ENCODE measurements around the gene TSKS. TPM values are rescaled to one million over a fixed set of nuclear protein-coding genes. Genes with fewer than 3 reads are reported as not detected.

TSKS gene
- polyA plus RNA-seq, 12 donors = 0.14 to 1.4 (median 0.50) TPM; not detected in 2

DNA sequence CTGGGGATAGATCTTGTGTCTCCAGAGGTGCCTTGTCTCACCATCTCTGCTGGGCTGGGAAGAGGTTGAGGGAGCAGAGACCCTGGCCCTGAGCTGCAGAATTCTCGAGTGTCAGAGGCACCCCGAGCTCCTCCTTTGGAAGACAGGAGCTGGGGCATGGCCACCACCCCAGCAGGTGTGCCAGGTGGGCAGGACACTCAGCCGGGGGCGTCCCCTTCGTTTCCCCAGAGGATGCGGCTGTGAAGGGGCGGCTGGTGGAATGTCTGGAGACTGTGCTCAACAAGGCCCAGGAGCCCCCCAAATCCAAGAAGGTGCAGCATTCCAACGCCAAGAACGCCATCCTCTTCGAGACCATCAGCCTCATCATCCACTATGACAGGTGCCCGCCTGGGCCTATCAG lies 35.5 kb upstream of the TSKS start:
- DNase-seq = no peak

DNA sequence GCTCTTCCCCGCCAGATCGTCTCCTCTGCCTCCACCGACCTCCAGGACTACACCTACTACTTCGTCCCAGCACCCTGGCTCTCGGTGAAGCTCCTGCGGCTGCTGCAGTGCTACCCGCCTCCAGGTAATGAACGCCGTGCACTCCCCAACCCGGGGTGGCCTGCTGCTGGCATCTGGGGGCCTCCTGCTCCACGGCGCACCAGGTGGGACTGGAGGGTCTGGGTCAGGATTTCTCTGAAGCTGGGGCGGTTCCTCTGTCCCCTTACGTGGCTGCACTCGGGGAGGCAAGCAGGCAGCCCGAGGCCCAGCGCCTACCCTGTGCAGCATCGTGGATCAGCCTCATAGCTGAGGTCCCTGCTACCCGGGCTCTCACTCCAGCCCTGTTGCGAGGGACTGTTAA lies 32.5 kb upstream of the TSKS start:
- DNase-seq = no peak

DNA sequence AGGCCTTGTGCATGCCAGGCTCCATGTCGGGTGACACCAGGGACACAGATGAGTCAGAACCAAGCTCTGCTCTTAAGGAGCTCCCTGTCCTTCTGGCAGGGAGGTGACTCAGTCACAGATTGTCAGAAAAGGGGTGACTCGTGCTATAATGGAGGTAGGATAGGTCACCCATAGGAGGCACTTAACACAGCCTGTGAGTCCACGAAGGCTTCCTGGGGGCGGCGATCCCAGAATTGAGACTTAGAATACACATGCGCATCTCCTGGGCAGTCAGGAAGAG lies 30.4 kb upstream of the TSKS start:
- DNase-seq = no peak

DNA sequence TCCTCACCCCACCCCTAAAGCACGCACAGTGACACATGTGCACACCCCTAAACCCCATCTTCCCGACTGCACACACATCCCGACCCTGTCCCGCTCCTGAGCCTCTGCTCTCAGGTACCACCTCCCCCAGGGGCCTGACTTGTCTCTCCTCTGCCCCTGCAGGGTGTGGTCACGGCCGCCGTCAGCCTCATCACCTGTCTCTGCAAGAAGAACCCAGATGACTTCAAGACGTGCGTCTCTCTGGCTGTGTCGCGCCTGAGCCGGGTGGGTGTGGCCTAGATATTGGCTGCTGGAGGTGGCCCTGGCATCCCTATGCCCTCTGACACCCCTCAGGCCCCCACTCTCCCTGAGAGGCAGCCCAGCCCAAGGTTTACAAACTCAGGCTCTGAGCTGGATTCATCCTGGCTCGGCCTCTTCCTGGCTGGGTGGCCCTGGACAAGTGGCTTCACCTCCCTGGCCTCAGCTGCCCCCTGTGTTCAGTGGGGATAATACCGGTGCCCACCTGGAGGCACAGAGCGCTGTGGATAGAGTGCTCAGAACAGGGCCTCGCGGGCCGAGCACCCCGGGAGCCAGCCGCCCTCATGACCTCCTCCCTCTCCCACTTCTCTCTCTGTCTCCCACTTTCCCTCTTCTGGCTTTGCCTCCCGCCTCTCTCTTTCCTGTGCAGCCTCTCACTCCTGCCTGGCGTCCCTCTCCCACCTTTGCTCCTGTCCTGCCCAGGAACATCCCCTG lies 29.9 kb upstream of the TSKS start:
- no peak for DNase-seq

DNA sequence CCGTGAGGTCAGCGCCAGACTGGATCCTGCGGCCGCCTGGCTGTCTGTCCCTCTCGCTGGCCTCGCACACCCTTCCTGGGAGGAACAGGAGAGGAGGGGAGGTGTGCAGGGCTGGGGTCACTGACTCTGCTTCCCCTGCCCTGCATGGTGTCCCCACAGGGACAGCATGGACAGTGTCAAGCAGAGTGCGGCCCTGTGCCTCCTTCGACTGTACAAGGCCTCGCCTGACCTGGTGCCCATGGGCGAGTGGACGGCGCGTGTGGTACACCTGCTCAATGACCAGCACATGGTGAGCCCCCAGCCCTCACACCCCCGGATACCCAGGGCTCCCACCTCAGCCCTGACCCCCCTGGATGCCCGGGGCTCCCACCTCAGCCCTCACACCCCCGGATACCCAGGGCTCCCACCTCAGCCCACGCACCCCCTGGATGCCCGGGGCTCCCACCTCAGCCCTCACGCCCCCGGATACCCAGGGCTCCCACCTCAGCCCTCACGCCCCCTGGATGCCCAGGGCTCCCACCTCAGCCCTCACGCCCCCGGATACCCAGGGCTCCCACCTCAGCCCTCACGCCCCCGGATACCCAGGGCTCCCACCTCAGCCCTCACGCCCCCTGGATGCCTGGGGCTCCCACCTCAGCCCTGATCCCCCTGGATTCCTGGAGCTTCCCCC lies 28.8 kb upstream of the TSKS start:
- no peak for DNase-seq

DNA sequence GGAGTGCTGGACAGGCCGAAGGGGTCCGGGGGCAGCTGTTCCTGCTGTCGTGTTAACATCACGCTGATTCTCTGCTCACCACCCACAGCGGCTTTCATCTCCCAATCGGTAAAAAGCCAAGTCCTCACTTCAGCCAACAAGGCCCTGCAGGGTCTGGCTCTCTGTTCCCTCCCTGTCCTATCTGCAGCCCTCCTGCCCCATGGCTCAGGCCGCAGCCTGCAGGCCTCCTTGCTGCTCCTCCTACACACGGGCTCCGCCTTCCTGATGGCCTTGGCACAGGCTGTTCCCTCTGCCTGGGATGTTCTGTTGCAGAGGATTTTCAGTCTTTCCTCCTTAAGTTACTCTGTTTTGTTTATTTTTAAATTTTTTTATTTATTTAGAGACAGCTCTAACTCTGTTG lies 27.8 kb upstream of the TSKS start:
- no peak for DNase-seq

DNA sequence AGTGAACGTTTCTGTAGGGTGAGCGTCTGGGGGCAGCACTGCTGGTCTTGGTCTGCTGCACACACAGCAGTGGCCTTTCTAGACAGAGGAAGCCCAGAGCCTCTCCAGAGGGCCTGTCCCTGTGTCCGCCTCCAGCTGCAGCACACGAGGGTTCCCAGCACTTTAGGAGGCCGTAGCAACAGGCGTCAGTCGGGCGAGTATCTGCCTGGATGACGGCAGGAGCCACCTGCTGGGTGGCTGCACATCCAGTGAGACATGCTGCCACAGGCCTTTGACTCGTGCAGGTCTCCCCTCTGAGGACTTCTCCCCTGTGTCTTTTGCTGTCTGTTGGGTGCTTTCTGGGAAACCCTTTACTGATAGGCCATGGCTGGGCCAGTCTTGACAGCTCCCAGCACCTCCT lies 25.8 kb upstream of the TSKS start:
- DNase-seq = no peak

DNA sequence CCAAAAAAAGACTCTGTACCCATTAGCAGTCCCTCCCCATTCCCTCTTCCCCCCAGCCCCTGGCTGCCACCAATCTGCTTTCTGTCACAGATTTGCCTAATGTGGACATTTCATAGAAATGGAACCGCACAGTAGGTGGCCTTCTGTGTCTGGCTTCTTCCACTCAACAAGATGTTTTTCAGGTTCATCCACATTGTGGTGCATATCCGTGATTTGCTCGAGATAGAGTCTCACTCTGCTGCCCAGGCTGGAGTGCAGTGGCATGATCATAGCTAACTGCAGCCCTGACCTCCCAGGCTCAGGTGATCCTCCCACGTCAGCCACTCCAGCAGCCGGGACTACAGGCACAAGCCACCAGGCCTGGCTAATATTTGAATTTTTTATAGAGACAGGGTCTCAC lies 24.6 kb upstream of the TSKS start:
- DNase-seq = no peak

DNA sequence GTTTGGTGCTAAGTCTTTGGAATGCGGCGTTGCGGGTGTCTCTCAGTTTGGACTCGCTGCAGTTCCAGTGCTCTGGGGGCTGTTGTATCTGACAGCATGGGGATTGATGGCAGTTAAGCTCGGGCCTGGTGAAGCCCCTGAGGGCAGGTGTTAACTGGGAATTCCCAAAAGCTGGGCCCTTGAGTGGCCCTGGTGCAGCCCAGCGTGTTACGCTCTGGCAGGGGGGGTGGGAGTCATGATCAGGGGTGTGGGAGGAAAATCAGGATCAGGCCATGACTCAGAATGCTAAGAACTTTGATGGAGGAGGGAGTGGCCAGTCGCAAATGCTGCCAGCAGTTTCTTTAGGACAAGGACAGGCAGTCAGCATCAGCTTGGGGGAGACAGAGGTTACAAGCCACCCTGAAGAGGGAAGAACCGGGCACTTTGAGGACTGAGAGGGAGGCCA lies 23.3 kb upstream of the TSKS start:
- no peak for DNase-seq

DNA sequence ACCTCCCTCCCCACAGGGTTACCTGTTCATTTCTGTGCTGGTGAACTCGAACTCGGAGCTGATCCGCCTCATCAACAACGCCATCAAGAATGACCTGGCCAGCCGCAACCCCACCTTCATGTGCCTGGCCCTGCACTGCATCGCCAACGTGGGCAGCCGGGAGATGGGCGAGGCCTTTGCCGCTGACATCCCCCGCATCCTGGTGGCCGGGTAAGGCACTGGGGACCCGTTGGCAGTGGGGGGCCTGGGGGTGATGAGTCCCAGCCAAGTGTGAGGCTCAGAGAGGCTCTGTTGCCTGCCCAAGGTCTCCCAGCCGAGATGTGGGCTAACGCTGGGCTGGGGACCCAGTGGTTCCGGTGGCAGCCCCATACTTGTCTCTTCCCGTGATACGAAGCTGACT lies 19.4 kb upstream of the TSKS start:
- no peak for DNase-seq

DNA sequence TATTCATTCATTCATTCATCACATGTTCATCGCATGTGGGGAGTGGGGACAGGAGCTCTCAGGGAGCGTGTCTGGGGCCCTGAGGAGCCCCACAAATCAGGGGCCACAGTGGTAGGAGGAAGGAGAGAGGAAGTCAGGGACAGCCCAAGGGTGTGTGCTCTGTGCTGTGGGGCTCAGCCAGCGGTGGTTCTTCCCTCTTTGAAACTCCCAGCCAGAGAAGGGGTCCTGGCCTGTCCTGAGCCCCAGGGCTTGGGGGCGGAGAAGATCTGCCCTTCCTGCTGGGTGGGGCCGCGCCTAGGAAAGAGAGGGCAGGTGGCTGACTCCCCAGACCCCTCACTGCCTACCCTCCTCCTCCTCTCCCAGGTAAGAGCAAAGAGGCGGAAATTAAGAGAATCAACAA lies 18.3 kb upstream of the TSKS start:
- no peak for DNase-seq

DNA sequence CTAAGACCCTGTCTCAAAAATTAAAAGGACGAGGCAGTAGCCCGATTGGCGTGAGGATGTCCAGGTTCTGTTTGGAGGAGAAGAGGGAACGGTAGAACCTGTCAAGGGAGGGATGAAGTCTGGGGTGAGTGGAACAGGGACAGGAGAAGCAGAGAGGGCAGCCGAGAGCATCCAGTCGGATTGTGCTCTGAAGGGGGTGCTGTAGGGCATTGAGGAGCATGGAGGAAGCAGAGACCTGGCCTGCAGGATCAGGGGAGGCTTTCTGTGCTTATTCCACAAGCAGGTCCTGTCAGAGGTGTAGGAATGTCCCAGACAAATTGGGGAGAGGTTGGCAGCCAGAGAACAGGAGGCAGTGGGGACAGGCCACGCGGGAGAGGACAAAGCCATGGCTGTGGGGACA lies 17.8 kb upstream of the TSKS start:
- no peak for DNase-seq

DNA sequence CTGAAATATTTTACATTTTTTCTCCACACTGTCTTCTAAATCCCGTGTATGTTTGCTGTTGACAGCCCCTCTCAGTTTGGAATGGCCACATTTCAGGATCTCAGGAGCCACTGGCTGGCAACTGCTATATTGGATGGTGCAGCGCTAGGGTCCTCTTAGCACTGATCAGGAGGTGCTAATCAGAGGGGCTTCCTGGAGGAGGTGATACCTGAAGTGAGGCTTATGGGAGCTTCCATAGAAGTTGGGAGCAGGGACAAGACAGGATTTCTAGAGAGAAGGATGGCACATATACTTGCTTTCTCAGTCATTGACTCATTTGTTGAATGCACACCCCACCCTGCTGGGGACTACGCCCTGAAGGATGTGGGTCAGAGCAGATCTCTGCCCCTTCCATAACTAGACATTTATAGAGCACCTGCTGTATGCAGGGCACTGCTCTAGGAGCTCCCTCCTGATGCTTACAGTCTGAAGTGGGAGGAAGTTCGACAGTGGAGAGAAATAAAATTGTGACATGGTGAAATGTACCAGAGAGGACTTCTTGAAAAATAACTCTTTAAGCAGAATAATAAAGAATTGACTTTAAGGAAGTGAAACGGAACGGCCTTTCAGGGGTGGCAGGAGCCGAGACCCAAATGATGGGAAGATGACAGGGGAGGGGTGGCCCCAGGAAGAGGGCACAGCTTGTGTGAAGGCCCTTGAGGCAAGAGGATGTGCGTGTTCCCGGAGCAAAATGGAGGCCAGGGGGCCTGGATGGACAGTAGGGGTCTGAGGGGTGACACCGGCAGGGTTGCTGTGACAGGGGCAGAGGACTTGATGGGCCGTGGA lies 16.8 kb upstream of the TSKS start:
- no peak for DNase-seq

DNA sequence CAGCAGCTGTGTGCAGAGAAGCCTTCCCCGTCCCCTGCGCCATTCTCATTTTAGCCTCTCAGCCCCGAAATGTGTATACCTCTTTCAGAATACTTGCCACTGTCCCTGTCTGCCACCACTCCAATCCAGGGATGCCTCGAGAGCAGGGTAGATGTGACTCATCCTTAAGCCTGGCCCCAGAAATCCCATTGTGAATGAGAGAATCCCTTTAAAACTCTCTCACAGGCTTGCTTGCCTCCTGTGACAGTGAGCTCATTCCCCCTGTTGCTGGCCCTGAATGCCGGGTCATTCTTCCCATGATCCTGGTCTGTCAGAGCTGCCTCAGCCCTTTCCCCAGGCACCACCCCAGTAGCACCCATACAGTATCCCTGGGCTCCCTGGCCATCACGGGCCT lies 13.3 kb upstream of the TSKS start:
- DNase-seq = no peak

DNA sequence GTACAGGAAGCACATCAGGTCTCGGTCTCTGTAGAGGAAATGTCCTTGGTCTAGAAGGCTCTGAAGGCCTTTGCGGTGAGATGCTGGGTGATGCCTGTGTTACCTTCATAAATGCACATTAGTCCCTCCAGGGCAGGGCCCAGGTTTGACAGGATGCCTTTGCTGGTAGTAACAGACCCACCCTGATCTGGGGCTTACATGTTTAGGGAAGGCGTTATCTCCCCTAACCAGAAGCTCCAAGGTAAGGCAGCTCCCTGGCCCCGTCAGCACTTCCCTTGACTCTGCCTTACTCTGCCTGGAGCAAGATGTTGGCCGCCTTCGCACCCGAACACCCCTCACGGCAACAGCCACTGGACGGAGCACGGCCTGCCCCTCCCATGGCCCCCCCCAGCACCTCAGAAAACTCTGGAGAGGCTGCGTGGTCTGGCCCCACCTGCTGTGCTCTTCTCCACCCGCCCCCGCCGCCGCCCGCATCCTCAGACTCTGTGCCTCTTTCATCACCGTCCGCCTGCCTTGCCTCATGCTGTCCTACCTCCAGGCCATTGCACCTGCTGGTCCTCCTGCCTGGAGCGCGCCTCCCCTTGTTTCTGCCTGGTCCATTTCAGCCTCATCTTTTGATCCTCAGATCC lies 12.8 kb upstream of the TSKS start:
- no peak for DNase-seq

DNA sequence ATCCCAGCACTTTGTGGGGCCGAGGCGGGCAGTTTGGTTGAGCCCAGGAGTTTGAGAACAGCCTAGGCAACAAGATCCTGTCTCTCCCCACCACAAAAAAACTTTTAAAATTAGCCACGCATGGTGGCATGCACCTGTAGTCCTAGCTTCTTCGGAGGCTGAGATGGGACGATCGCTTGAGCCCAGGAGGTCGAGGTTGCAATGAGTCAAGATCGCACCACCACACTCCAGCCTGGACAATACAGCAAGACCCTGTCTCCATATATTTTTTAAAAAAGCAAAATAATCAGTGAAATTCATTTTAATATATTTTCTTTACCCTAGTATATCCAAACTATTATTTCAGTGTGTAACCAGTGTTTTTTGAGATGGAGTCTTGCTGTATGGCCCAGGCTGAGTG lies 11.9 kb upstream of the TSKS start:
- DNase-seq = no peak

DNA sequence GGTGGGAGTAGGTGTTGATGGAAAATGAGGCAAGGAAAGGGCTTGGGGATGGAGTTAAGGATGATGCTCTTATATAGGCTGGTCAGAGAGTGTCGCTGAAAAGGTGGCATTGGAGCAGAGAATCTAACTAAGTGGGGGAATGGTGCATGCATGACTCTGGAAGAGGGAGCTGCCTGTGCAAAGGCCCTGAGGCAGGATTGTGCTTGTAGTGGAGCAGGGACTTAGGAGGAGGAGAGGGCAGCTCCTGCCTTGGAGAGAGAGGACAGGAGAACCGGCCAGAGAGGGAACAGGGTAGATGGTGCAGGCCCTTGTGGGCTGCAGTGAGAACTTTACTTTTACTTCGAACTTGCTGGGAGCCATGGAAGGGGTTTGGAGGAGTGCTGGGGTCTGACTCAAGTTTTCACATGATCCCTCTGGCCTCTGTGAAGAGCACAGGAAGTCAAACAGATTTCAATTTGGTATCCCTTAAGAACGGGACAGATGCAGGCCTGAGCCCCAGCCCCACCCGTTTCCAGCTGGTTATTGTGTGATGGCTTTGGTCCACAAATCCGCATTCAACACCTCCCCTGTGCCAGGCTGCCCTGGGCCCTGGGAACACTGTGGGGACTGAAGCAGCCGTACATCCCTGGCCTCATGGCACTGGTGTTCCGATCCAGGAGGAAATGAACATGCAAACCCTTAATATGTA lies 10.7 kb upstream of the TSKS start:
- DNase-seq = no peak

DNA sequence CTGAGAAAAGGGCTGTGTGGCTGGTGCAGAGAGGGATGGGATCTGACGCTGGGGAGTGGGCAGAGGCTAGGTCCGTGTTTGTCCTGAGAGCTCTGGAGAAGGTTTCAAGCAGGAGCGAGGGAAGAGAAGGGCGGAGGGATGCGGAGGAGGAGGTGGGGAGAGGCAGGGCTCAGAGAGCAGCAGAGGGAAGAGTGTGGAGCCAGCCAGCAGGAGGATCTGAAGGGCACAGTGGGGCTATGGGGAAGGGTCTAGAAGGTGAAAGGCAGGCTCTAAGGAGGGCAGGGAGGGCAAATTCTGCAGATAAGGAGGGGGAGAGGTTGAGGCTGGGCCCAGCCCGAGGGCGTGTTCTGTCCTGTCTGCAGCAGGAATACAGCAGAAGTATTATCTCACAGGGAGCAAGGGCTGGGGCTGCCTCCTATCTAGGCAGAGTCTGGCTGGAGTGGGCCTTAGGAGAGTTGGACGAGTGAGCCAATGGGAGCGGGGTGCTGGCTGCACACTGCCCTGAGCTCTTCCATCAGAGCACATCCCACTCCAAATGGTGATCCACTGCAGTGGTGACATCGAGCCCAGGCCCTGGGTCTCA lies 9.8 kb upstream of the TSKS start:
- DNase-seq = no peak

DNA sequence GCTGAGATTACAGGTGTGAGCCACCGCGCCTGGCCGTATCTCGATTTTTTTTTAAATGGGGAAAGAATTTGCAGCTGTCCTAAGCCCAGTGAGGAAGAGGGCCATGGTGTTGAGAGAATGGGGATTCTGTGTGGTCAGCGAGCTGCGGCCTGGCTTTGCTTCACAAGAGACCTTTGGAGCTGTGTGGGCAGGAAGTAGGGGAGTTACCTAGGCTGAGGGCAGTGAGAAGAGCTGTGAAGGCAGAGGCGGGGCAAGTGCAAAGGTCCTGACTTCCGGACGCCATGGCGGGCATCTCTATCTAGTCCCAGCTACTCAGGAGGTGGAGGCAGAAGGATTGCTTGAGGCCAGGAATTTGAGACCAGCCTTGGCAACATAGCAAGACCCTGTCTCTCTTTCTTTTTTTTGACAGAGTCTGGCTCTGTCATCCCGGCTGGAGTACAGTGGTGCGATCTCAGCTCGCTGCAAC lies 8.6 kb upstream of the TSKS start:
- DNase-seq = no peak

DNA sequence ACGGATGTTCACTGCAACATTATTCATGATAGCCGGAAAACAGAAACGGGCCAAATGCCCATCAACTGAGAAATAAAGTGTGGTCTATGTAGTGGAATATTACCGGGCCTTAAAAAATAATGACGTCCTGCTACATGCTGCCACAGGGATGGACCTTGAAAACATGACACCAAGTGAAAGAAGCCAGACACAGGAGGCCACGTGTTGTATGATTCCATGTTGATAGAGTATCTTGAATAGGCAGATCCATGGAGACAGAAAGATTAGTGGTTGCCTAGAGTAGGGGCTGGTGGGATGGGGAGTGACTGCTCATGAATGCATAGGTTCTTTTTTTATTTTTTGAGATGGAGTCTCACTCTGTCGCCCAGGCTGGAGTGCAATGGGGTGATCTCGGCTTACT lies 7.4 kb upstream of the TSKS start:
- no peak for DNase-seq

DNA sequence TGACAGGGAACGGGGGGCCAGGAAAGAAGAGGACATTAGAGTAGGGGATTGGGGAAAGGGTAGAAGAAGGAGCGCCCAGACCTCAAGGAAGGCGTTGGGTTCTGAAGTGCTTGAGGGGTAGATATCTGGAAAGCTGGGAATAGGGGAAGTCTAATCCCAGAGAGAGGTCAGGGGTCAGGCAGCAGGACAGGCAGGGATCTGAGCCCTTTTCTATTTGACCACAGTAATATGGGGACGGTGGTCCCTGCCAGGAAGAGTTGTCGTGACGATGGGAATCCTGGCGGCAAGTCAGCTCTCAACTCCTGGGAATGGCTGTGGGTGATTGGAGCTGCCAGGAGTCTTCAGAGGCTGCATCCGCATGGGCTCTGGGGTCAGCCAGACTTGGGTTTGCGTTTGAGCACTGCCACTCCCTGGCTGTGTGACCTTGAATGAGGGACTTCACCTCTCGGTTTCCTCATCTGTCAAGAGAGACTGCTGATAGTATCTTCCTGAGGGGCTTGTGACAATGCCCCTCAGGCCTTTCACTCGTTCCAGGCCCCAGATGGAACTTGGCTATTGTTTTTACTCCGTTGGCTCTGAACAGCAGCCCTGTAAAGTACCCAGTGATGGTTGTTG lies 5.0 kb upstream of the TSKS start:
- no peak for DNase-seq

All from muscle of arm (tissue), 12 donors.